NB4 (cell line): ENCODE data around the gene SPEG.

Source experiments
- DNase-seq: peaks from one replicate; pipeline ENCODE4 v3.0.0; 2010; ENCODE audit warnings: low read depth
- H3K4me3 ChIP-seq: one replicate; pipeline ENCODE4 v1.5.1; 2011; ENCODE audit warnings: mild to moderate bottlenecking, low read depth, low read length, moderate library complexity
- CTCF ChIP-seq: IDR thresholded peaks from one replicate; pipeline ENCODE4 v1.5.1; 2012; ENCODE audit warnings: low read depth, low read length
- MAX ChIP-seq: IDR thresholded peaks from 2 replicates; pipeline ENCODE4 v1.6.1; 2011; ENCODE audit warnings: low read depth, low read length
- MYC ChIP-seq: IDR thresholded peaks from 2 replicates; pipeline ENCODE4 v1.6.1; 2011; ENCODE audit warnings: low read depth, low read length
- POLR2A ChIP-seq: IDR thresholded peaks from 2 replicates; pipeline ENCODE4 v1.6.1; 2011; ENCODE audit warnings: mild to moderate bottlenecking; ENCODE audit not compliant: insufficient read length; ENCODE audit errors: extremely low read depth

The SPEG gene

GRCh38 chr2:219545943-219546352 lies 111.3 kb downstream of the SPEG start:
- no peak for DNase-seq
- TF ChIP-seq MAX (no peak), CTCF (no peak), MYC (no peak), POLR2A (no peak)
- H3K4me3 ChIP-seq, result no peak overlapping the region

GRCh38 chr2:219547621-219548020 lies 113.0 kb downstream of the SPEG start:
- no peak overlapping the region for H3K4me3 ChIP-seq
- TF ChIP-seq MAX, result no peak
- no peak for TF ChIP-seq CTCF
- no peak for TF ChIP-seq MYC
- TF ChIP-seq POLR2A, result no peak
- DNase-seq, result no peak
